Measurements from ENCODE around the gene MEOX1. TPM values are rescaled to one million over a fixed set of nuclear protein-coding genes. Genes with fewer than 3 reads are reported as not detected.

Gene MEOX1
- total and polyA plus RNA-seq, 2 of the 4 experiments (the other 2 are of a cell fraction): 0.48 to 0.72 TPM

DNA sequence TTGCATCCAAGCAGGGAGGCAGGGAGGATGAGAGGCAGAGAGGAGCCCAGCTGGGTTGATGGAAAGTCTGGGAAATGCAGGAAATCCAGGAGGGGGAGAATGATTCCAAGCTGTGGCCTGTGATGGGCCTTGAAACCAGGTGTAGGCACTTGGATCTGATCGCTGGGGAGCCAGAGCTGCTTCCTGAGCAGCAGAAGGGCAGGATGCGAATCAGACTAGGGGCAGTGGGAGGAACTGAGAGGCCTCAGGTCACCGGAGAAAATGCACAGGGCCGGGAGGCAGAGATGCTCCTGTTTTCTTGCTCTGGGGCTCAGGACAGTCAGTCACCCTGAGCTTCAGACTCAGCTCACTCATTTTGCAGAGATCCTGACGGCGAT, 29.6 kb upstream of the MEOX1 start (continued):
- TF ChIP-seq, protein P1, sequence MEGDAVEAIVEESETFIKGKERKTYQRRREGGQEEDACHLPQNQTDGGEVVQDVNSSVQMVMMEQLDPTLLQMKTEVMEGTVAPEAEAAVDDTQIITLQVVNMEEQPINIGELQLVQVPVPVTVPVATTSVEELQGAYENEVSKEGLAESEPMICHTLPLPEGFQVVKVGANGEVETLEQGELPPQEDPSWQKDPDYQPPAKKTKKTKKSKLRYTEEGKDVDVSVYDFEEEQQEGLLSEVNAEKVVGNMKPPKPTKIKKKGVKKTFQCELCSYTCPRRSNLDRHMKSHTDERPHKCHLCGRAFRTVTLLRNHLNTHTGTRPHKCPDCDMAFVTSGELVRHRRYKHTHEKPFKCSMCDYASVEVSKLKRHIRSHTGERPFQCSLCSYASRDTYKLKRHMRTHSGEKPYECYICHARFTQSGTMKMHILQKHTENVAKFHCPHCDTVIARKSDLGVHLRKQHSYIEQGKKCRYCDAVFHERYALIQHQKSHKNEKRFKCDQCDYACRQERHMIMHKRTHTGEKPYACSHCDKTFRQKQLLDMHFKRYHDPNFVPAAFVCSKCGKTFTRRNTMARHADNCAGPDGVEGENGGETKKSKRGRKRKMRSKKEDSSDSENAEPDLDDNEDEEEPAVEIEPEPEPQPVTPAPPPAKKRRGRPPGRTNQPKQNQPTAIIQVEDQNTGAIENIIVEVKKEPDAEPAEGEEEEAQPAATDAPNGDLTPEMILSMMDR (conservative IDR thresholded peaks at IDR 0.05; ENCODE audit: low read depth, low read length): no peak
- no peak for TF ChIP-seq MAZ (IDR thresholded peaks at IDR 0.05; ENCODE audit: borderline replicate concordance, low read depth, low read length)

DNA sequence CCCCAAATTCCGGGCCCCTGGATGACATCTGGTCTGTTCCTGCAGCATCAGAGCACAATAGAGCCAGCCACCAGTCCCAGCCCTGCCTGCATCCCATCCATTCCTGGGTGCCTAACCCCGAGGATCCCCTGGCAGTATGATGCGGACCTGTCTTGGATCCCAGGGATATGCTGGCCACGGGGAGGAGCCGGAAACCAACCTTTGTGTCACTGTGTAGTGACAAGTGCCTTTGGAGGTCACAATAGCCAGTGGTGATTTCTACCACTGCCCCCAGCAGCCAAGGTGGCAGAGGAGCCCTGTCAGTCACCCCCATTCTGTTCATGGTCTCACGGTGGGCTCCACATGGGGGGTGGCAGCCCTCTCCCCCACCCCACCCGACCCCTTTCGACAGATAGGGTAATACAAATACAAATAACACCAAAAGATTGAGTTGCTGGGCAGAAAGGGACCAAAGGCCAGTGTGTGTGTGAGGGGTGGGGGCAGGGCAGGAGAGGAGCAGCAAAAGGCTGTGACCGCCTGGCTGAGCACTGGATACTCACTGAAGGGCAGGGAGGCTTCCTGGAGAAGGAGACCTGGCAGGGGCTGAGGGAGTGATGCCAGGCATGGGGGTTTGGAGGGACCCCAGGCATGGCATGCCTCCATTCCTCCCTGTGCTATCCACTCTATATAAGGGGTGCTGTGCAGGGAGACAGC, 29.0 kb upstream of the MEOX1 start:
- CTCF ChIA-PET: interaction anchor here (5.3 kb wide), 1 partner anchor 70 kb away, joined by 62 read pairs; no protein-coding TSS in a partner anchor
- TF ChIP-seq, protein P2, sequence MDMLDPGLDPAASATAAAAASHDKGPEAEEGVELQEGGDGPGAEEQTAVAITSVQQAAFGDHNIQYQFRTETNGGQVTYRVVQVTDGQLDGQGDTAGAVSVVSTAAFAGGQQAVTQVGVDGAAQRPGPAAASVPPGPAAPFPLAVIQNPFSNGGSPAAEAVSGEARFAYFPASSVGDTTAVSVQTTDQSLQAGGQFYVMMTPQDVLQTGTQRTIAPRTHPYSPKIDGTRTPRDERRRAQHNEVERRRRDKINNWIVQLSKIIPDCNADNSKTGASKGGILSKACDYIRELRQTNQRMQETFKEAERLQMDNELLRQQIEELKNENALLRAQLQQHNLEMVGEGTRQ (IDR thresholded peaks at IDR 0.05; ENCODE audit: low read depth, low read length): no peak
- no peak for TF ChIP-seq CEBPB (IDR thresholded peaks at IDR 0.05; ENCODE audit: low read depth, low read length)
- no peak for TF ChIP-seq RFX5 (IDR thresholded peaks at IDR 0.05; ENCODE audit: low read depth, low read length)
- TF ChIP-seq, protein P3, sequence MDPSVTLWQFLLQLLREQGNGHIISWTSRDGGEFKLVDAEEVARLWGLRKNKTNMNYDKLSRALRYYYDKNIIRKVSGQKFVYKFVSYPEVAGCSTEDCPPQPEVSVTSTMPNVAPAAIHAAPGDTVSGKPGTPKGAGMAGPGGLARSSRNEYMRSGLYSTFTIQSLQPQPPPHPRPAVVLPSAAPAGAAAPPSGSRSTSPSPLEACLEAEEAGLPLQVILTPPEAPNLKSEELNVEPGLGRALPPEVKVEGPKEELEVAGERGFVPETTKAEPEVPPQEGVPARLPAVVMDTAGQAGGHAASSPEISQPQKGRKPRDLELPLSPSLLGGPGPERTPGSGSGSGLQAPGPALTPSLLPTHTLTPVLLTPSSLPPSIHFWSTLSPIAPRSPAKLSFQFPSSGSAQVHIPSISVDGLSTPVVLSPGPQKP (IDR thresholded peaks at IDR 0.05; ENCODE audit: borderline replicate concordance, low read depth, low read length): no peak
- no peak for TF ChIP-seq RAD21 (IDR thresholded peaks at IDR 0.05; ENCODE audit: low read length)
- no peak for TF ChIP-seq BHLHE40 (IDR thresholded peaks at IDR 0.05; ENCODE audit: low read depth, low read length)
- TF ChIP-seq, protein P1 (conservative IDR thresholded peaks at IDR 0.05; ENCODE audit: low read depth, low read length): no peak
- TF ChIP-seq RCOR1 (IDR thresholded peaks at IDR 0.05; ENCODE audit: insufficient replicate concordance, low read length): no peak

More for the DNA sequence above, 29.0 kb upstream of the MEOX1 start:
- no peak overlapping the region for H3K14ac ChIP-seq (replicated peaks; ENCODE audit: low read depth, low read length)
- H2BK15ac ChIP-seq (ENCODE audit: low read depth, low read length): no peak overlapping the region
- no peak overlapping the region for H3K56ac ChIP-seq (ENCODE audit: extremely low read depth, insufficient read depth, low read length)
- no peaks in the 10 kb centered on the region for H3K36me3 ChIP-seq (ENCODE audit: control insufficient read depth, insufficient read depth, low read length)
- no peak for ATAC-seq (ENCODE audit: low read depth)
- in situ Hi-C loops (cut with MboI; ENCODE audit: low sequenced_read_pairs) (no loop called here), intact Hi-C loops (cut with micrococcal nuclease) (no loop called here), dilution Hi-C loops (cut with HindIII; ENCODE audit: low sequenced_read_pairs, unreplicated experiment) (no loop called here)
- no peak overlapping the region for H3K4ac ChIP-seq (ENCODE audit: low read depth, low read length)
- H4K8ac ChIP-seq (ENCODE audit: low read depth in 2 of 2, low read length in 2 of 2): no peak overlapping the region
- H3K4me3 ChIP-seq (ENCODE audit: insufficient read depth, low read depth, low read length): no peak overlapping the region
- POLR2A ChIA-PET (ENCODE audit: unreplicated experiment): no interaction called here
- no peaks in the 10 kb centered on the region for H4K20me1 ChIP-seq (ENCODE audit: insufficient read depth, low read length)
- H2BK120ac ChIP-seq (ENCODE audit: low read depth, low read length): no peak overlapping the region
- no peak overlapping the region for H3K9ac ChIP-seq (ENCODE audit: low read depth, low read length)
- H3K4me1 ChIP-seq (ENCODE audit: control insufficient read depth, insufficient read depth, low read length): no peaks in the 10 kb centered on the region
- H3K4me2 ChIP-seq (ENCODE audit: low read depth, low read length): no peak overlapping the region
- no CpG with 5 or more reads among the region's 9 CpGs for WGBS, 2 experiments (ENCODE audit: extremely low coverage in 2 of 2, insufficient read length in 1 of 2)
- H2AK5ac ChIP-seq (ENCODE audit: low read depth, low read length): no peak overlapping the region
- H2AK9ac ChIP-seq (replicated peaks; ENCODE audit: low read depth, low read length, poor library complexity): no peak overlapping the region
- H4K91ac ChIP-seq (ENCODE audit: insufficient read depth, low read depth, low read length): no peak overlapping the region
- H3K79me1 ChIP-seq (ENCODE audit: low read depth in 1 of 2, low read length in 2 of 2): no peaks in the 10 kb centered on the region
- DNase-seq: no peak
- H2BK20ac ChIP-seq (ENCODE audit: low read depth, low read length): no peak overlapping the region
- H3K23ac ChIP-seq (ENCODE audit: low read depth, low read length): no peak overlapping the region
- H4K5ac ChIP-seq (ENCODE audit: low read depth, low read length): no peak overlapping the region
- H3K9me3 ChIP-seq (ENCODE audit: control insufficient read depth, insufficient read depth, low read length): no peaks in the 10 kb centered on the region
- H3K9me1 ChIP-seq (ENCODE audit: insufficient read depth, low read length): no peaks in the 10 kb centered on the region
- no peak overlapping the region for H3K27ac ChIP-seq (ENCODE audit: insufficient read depth, low read length)
- BruUV-seq (replicated peaks): no TSS peak
- H2BK5ac ChIP-seq (ENCODE audit: low read depth, low read length, poor library complexity, severe bottlenecking): no peak overlapping the region
- peaks cover 41% of the 10 kb centered on the region for H3K27me3 ChIP-seq (ENCODE audit: control insufficient read depth, insufficient read depth, low read length)
- H3K18ac ChIP-seq (ENCODE audit: low read depth, low read length): no peak overlapping the region
- no peak overlapping the region for H2AFZ ChIP-seq (replicated peaks; ENCODE audit: low read length, poor library complexity)

Data from IMR-90 (cell line).